OCI-LY7 (cell line): ENCODE data around the gene SORCS1.

ENCODE experiments used
- EZH2phosphoT487 ChIP-seq: fragments of 200-600 bp; sonication (generic); IDR thresholded peaks from 2 replicates; pipeline ENCODE4 v1.6.1; 2018; ENCODE audit warnings: low read depth, borderline replicate concordance, mild to moderate bottlenecking, mixed run types, antibody characterized with exemption, low read length, moderate library complexity, mixed read lengths
- TF ChIP-seq, protein P1 (sequence below): fragments of 200-600 bp; sonication (generic); conservative IDR thresholded peaks from 2 replicates; pipeline ENCODE4 v1.5.1; 2014; ENCODE audit warnings: mild to moderate bottlenecking, antibody characterized with exemption, low read length, moderate library complexity, mixed read lengths

DNA sequence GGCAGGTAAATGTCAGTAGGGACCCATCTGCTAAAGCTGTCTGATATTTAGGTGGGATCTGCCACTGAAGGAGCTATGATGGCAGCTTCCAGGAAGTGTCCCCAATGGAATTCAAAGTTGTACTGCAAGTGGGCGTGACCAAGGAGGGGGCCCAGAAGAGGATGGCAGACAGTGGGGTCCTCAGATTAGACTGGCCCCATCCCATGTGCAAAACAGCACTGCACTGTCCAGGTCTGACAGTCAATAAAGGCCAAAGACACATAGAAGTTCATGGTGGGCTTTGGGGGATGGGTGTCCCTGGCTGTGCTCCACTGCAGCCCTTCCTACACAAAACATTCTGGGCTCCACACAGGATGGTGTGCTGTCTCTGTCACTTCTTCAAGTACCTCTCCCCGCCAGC is 49.8 kb upstream of the SORCS1 start:
- TF ChIP-seq, protein P1, sequence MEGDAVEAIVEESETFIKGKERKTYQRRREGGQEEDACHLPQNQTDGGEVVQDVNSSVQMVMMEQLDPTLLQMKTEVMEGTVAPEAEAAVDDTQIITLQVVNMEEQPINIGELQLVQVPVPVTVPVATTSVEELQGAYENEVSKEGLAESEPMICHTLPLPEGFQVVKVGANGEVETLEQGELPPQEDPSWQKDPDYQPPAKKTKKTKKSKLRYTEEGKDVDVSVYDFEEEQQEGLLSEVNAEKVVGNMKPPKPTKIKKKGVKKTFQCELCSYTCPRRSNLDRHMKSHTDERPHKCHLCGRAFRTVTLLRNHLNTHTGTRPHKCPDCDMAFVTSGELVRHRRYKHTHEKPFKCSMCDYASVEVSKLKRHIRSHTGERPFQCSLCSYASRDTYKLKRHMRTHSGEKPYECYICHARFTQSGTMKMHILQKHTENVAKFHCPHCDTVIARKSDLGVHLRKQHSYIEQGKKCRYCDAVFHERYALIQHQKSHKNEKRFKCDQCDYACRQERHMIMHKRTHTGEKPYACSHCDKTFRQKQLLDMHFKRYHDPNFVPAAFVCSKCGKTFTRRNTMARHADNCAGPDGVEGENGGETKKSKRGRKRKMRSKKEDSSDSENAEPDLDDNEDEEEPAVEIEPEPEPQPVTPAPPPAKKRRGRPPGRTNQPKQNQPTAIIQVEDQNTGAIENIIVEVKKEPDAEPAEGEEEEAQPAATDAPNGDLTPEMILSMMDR: no peak
- TF ChIP-seq EZH2phosphoT487: no peak
